IPS DF 19.7 (cell line): Measurements from ENCODE around the gene PPP1CB.
A peak's percentile ranks its signal among the peaks of the same experiment; 100 is the strongest.
"Not testable (repeated sequence)": the region's sequence is repeated elsewhere in the genome, so short reads cannot be mapped to it uniquely, and the experiment has no call there.

Experiments
- DNase-seq: peaks from one replicate; pipeline ENCODE4 v3.0.0-alpha.2; 2013; ENCODE audit warnings: low read depth, low spot score

Gene PPP1CB

DNA sequence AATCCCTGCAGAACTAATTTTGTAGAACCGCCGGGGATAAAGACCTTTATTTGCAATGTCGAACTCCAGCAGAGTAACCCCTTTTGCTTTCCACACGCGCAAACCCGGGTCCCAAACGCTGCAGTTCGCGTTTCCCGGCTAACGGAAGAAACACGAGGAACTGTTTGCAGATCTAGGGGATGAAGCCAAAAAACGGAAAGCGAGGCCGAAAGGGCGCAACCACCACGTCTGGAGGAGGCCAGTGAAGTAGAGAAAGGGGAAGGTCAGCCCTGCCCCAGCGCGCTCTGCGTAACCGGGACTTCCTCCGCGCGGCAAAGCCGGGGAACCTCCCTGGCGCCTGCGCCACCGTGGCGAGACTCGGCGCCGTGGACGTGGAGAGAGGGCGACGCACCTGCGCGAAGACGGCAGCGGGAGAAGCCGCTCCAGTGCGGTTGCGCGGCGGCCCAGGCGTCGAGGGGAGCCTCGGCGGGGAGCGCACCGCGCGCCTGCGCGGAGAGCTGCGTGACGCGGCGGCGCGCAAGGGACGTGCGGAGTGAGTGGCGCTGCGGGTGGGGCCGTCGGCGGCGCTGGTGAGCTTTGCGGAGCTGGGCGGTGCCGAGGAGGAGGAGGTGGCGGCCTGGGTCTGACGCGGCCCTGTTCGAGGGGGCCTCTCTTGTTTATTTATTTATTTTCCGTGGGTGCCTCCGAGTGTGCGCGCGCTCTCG, at the start of gene PPP1CB:
TSS of gene PPP1CB (plus strand) at position 579 of the 704 bp plus-strand sequence. CDS start 295 bp downstream, outside the sequence.
- DNase-seq: peak; percentile 47

DNA sequence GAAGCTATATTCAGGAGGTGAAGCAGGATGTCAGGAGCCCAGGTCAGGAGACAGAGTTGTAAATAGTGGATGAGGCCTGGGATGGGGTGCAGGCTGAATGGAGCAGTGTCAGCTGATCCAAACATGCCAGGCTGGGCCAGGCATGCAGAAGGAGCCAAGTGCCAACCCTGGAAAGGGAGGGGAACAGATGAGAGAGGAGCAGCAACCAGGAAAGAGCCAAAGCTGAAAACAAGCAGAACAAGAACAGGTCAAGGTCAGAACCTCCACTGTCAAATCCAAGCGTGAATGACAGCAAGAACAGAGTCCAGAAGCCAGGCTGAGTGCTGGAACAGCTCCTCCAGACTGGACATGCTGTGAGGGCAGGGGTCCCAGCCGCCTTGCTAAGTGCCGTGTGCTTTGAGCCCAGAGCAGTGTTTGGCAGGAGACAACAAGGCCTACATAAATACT, 49.2 kb upstream of the PPP1CB start:
- no peak for DNase-seq

DNA sequence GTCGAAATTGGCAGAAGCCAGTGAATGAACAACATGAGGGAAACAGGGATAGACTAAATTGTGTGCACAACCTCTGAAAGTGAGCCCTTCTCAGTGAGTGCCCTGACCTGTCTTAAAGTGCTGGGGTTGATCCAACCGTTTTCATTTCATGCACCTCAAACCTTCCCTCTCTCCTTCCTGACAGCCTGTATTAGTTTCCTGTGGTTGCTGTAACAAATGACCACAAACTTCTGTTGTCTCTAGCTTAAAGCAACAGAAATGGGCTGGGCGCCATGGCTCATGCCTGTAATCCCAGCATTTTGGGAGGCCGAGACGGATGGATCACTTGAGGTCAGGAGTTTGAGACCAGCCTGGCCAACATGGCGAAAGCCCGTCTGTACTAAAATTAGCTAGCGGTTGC, 48.8 kb upstream of the PPP1CB start:
- no peak for DNase-seq

DNA sequence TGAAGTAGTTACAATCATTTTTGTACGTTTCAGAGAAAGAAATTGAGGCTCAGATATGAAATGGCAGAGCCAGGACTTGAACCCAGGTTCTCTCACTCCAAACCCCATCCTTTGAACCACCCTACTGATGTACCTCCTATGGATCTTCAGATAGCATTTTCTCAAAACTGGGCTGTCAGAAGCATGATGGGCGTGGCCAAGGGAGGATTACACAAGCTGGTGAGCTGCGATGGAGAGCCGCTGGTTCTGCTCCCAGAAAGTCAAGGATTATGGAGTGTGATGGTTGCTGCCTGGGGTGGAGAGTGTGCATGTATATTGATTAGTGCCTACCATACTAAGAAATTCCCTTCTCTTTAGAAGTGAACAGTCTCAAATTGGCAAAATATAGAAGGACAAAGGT, 47.0 kb upstream of the PPP1CB start:
- no peak for DNase-seq

DNA sequence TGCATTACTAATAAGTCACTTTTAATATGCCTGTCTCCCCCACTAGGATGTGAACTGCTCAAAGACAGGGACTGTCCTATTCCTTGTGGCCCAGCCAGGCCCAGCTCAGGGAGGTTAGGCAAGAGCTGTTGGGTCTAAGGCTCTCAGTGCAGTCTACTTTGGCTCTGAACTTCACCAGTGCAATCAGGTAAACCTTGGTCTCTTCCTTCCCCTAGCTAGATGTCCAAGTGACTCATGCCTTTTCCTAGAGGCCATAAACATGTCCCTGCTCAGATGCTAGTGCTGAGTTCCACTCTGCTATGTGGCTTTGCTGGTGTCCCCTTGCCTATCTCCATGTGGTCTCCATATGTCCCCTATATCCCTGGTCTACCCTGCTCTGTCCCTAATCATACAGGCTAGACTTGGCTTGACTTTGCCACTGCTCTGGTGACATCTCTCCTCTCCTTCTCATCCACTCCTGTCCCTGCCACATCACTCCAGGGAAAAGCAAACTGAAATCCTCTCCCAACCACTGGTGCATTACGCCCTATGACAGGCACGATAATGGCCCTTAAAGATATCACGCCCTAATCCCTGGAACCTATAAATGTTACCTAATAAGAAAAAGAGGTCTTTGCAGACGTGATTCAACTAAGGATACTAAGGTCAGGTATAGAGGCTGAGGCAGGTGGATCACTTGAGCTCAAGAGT, 45.7 kb upstream of the PPP1CB start:
- no peak for DNase-seq

DNA sequence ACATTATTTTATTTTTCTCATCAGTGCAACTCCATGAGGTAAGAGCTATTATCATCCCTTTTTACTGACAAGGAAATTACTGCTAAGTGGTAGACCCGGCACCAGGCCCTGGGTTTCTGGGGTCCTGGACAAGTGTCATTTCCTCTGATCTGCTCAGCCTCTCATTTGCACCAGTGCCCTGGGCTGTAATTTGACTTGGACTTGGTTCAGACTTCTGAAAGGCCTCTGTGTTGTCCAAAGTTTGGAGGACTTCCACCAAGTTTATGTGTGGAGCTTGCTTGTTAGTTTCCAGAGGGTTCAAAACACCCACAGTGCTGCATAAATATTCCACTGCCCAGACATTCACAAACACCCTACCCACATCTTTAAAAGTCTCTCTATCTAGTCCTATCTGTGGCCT, 44.0 kb upstream of the PPP1CB start:
- DNase-seq: no peak

DNA sequence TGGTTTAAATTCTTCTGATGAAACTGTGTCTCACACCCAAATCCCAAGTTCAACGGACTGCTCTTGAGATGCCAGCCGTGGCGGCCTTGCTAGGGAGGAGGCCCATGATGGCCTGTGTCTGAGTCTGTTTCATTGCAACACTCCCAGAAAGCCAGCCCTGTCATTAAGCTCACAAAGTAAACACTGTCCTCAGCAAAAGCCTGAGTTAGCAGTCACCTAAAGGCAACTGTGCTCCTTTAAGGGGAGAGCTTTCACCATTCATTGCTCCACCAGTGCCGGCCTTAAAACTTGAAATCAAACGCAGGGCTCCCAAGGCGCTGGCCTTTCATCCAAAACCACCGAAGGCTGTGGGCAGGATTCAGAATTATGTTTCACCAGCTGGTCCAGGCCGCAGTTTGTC, 42.5 kb upstream of the PPP1CB start:
- no peak for DNase-seq

DNA sequence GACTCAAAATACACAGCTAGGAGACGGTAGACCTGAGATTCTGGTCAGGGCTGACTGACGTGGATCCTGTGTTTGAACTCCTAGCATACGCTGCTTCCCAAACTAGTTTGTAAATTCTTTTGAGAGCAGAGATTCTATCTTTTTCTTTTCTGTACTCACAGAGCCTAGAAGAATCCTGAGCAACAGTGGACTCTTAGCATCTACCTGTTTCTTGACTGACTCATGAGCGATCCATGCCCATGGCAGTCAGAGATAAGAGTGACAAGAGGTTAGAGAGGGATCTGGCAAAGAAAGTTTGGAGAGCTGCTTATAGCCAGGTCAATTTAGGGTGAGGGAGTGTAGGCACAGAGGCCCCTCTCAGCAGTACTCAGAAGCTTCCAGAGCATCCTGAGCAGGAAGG, 41.1 kb upstream of the PPP1CB start:
- DNase-seq: no peak

DNA sequence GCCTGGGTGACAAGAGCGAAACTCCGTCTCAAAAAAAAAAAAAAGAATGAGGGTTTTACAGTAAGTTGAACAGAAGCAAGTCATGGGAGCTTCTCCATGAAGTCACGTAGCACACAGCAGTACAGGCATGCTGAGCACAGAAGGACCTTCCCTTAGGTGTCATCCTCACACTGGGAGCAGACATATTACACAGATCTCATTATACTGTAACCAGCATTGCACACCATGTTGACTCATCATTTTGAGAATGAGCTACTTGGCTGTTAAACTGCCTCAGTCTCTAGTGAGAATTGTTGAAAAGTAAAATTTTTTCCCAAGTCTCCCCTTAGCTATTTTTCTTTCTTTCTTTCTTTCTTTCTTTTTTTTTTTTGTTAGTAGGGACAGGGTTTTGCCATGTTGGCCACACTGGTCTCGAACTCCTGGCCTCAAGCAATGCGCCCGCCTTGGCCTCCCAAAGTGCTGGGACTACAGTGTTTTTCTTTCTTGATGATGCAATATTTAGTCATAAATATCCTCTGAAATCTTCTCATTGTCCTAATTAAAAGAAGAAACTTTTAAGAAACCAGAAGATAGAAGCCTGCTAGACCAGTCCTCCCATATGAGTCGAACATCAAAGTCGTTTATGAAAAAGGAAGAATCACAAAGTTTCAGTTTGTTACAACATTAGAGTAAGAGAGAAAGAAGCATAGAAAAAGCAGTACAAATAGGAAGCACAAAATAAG, 37.9 kb upstream of the PPP1CB start:
- DNase-seq: no peak

DNA sequence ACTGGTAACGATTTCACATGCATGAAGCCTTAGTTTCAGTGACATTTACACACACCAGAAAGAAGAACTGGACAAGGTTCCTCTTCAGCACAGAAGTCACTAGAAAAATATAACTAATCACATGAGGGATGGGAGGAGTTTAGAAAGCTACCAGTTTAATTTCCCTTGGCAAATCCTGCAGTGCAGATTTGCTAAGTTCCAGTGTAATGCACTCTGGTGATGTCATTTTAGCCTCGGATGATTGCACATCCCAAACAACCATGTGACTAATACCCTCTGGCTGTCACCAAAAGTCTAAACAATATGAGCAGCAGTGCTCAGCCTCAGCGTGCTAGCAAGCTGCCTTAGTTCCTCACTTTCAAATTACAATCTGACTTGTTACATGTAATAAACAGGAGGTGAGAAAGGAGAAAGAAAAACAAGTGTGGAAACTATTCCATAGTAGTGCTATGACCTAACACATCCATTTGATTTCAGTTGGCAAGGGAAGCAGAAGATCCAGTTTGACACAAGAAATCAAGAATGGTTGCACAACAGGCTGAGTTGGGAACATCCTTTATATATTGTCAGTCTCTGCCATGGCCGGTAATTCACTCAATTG, 35.3 kb upstream of the PPP1CB start:
- no peak for DNase-seq

DNA sequence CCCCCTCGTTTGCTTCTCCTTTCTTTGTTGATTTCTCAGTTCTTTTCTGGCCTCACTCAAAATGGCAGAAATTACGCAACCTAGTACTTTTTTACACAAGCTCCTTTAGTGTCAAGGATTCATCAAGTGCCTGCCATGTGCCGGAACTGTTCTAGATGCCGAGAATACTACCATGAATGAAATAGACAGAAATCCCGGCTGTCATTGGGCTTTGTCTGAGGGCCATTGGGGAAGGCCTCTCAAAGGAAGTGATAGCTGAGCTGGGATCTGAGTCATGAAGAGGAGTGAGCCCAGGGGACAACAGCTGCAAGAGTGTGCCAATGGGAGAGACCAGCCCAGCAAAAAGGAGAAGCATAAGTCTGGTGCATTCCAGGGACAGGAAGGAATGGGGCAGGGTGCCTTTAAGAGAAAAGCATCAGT, 34.3 kb upstream of the PPP1CB start:
- DNase-seq: no peak

DNA sequence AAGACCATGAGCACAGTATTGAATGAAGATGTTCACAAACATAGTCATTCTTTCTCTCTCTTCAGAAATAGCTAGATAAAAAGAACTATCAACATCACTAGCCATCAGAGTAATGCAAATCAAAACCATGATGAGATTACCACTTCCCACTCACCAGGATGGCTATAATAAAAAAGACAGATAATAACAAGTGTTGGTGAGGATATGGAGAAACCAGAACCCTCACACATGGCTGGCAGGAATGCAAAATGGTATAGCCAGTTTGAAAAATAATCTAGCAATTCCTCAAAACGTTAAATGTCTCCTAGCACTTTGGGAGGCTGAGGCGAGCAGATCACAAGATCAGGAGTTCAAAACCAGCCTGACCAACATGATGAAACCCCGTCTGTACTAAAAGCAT, 31.3 kb upstream of the PPP1CB start:
- no peak for DNase-seq

DNA sequence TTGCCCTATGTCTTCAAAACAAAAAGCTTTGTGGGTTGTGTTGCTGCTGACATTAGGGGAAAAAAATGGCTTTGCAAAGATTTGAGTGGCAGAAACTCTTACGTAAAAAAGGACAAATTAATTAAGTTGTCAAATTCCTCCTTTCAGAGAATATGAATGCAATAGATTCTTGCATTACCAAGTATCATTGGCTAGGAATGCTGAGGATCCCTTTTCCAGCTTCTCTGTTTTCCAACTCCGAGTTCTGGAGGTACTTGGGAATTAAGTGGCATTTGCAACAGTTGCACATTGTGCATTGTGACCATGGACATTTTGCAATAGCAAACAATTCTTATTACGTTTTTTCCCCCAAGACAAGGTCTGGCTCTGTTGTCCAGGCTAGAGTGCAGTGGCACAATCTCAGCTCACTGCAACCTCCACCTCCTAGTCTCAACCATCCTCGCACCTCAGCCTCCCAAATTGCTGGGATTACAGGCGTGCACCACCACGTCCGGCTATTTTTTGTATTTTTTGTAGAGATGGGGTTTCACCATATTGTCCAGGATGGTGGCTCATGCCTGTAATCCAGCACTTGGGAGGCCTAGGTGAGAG, 29.9 kb upstream of the PPP1CB start:
- no peak for DNase-seq

DNA sequence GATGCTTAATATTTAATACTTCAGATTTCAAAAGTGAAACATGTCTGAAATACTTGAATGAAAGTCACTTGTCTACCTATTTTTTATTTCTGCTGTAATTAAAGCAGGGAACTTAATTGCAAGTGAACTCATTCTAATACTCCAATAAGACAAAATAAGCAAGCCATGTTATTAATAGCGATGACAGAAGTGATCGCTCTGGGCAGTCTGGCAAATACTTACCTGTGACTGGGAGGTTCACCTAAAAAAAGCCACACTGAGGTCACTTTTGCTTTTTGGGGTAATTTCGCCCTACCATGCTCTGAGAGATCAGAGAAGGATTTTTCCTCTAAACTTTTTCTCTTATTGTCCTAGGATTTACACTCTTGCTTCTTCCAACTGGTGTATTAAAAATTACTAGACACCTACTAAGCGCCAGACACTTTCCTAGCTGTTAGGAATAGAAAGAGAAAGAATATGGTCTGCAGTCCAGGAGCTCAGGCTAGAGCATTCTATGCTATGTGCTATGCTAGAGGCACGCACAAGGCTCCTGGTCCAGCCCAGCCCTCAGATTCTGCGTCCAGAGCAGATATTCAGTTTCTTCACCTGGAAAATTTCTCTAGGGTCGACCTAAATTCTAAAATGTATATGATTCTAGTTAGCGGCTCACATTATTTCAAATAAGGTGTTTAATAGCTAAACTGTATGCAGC, 26.5 kb upstream of the PPP1CB start:
- no peak for DNase-seq

DNA sequence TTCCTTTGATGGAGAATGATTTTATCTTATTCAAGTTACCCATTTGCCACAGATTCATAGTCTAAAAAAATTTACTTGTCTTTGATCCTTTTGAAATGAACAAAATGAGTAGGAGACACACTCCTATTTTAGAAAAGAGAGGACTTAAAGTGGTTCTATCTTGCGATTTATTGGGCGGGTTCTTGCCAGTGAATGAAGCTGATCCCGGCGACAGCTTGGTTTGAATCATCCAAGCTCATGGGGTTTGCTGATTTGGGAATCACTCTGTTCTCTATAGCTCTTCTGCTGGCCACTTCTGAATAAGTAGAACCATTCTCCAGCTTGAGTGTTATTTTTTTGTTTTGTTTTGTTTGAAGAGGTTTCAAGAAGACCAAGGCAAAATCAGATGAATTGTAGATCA, 25.5 kb upstream of the PPP1CB start:
- DNase-seq: no peak

DNA sequence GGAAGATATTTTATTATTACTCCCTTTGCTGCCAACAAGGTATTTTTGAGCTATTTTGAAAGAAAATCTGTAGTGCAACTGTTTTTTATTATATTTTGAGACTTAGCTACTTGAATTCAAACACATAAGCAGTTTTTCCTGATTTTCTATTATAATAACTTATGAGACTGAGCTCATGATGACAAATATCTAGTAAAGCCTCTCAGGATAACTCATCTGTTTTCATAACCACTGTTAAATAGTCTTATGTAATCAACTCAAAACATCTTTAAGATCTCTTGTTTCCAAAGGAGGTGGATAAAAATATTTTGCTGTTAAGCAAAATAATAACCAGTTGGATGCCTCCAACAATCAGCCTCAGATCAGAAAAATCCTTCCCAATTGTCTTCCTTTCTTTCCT, 21.9 kb upstream of the PPP1CB start:
- DNase-seq: no peak

DNA sequence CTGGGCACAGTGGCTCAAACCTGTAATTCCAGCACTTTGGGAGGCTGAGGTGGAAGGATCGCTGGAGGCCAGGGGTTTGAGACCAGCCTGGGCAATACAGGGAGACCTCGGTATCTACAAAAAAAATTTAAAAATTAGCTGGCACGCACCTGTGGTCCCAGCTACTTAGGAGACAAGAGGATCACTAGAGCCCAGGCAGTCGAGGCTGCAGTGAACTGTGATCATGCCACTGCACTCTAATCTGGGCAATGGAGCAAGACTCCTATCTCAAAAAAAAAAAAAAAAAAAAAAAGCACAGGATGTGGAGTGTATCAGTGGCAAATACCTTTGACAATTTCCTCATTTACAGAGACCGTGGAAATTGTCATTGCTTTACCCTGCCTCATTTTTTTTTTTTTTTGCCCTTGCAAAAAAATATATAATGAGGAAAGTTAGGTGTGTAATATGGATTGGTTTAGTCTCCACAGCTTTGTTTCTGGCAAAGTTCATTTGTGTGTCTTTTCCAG, 20.9 kb upstream of the PPP1CB start:
- no peak for DNase-seq

DNA sequence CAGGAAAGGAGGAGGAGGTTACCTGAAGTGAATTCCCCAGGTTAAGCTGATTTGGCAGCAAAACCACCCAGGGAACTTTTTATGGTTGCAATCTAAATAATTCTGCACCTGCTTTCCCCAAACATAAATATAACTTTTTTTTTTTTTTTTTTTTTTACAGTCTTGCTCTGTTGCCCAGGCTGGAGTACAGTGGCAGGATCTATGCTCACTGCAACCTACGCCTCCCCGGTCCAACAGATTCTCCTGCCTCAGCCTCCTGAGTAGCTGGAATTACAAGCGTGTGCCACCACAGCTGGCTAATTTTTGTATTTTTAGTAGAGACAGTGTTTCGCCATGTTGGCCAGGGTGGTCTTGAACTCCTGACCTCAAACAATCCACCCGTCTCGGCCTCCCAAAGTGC, 16.1 kb upstream of the PPP1CB start:
- no peak for DNase-seq

DNA sequence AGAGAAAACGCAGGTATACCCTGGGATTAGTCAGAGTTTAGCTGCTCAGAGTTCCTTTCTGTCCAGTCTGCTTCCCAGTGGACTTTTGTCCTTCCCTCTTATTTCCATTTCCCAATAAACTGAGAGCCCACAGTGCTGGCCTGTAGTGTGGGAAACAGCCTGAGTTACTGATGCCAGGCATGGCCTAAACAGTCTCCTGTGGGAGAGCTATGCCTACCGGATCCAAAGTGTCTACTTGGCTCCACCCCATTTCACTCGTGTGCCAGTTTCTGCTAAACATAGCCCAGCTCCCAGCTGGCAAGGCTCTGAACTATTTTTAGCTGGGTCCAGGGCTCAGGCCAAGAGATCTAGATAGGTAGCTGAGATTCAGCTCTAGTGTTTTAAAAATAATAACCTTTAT, 15.6 kb upstream of the PPP1CB start:
- DNase-seq: no peak

DNA sequence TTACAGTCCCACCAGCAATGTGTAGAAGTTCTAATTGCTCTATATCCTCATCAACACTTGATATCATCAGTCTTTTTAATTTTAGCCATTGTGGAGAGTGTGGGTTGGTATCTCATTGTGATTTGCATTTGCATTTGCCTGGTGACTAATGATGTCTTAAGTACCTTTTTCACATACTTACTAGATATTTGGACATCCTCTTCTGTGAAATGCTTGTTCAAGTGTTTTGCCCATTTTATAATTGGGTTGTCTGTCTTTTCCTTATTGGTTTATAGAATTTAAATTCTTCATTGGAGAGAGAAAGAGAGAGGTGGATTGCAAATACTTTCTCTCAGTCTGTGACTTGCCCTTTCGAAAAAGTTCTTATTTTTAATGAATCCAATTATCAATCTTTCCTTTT, 14.0 kb upstream of the PPP1CB start:
- no peak for DNase-seq

DNA sequence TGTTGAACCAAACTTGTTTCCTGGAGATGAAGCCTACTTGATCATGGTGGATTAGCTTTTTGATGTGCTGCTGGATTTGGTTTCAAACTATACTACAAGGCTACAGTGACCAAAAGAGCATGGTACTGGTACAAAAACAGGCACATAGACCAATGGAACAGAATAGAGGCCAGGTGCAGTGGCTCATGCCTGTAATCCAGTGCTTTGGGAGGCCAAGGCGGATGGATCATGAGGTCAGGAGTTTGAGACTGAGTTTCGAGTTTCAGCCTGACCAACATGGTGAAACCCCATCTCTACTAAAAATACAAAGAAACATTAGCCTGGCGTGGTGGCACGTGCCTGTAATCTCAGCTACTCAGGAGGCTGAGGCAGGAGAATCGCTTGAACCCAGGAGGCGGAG, 9.0 kb upstream of the PPP1CB start:
- DNase-seq: not testable (repeated sequence)
